ENCODE data around the gene KCNK1.

GRCh38 chr1:233657466-233657865 is 43.6 kb downstream of the KCNK1 start:
- TF ChIP-seq CTCF (IDR thresholded peaks at IDR 0.05) (no peak), POLR2A (IDR thresholded peaks at IDR 0.05; ENCODE audit: low read depth) (no peak)
